ENCODE measurements around the gene CIZ1. TPM values are rescaled to one million over a fixed set of nuclear protein-coding genes. Genes with fewer than 3 reads are reported as not detected.

Gene CIZ1
- polyA plus RNA-seq, 1 of the 3 experiments (the other 2 are of a cell fraction) = 37.0 TPM

GRCh38 chr9:128166169-128166568 is 25.2 kb downstream of the CIZ1 start:
- 97% methylated on average over 15 of the region's 18 CpGs for WGBS (ENCODE audit: low lambda C conversion rate)
- TF ChIP-seq, protein P1, sequence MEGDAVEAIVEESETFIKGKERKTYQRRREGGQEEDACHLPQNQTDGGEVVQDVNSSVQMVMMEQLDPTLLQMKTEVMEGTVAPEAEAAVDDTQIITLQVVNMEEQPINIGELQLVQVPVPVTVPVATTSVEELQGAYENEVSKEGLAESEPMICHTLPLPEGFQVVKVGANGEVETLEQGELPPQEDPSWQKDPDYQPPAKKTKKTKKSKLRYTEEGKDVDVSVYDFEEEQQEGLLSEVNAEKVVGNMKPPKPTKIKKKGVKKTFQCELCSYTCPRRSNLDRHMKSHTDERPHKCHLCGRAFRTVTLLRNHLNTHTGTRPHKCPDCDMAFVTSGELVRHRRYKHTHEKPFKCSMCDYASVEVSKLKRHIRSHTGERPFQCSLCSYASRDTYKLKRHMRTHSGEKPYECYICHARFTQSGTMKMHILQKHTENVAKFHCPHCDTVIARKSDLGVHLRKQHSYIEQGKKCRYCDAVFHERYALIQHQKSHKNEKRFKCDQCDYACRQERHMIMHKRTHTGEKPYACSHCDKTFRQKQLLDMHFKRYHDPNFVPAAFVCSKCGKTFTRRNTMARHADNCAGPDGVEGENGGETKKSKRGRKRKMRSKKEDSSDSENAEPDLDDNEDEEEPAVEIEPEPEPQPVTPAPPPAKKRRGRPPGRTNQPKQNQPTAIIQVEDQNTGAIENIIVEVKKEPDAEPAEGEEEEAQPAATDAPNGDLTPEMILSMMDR (IDR thresholded peaks at IDR 0.05) = no peak
- TF ChIP-seq, protein P2, sequence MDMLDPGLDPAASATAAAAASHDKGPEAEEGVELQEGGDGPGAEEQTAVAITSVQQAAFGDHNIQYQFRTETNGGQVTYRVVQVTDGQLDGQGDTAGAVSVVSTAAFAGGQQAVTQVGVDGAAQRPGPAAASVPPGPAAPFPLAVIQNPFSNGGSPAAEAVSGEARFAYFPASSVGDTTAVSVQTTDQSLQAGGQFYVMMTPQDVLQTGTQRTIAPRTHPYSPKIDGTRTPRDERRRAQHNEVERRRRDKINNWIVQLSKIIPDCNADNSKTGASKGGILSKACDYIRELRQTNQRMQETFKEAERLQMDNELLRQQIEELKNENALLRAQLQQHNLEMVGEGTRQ (IDR thresholded peaks at IDR 0.05; ENCODE audit: borderline replicate concordance, low read depth, low read length) = no peak
- TF ChIP-seq EZH2phosphoT487 (IDR thresholded peaks at IDR 0.05; ENCODE audit: borderline replicate concordance, low read depth) = no peak
- no peak for TF ChIP-seq MEF2A (IDR thresholded peaks at IDR 0.05; ENCODE audit: borderline replicate concordance, low read depth)
- no peak for TF ChIP-seq TEAD4 (IDR thresholded peaks at IDR 0.05; ENCODE audit: borderline replicate concordance, insufficient read depth)
- no peak for TF ChIP-seq RAD21 (IDR thresholded peaks at IDR 0.05; ENCODE audit: low read length)
- no peak for TF ChIP-seq IRF3 (IDR thresholded peaks at IDR 0.05; ENCODE audit: low read depth, low read length)
- TF ChIP-seq TCF12 (IDR thresholded peaks at IDR 0.05) = no peak
- TF ChIP-seq, protein P3, sequence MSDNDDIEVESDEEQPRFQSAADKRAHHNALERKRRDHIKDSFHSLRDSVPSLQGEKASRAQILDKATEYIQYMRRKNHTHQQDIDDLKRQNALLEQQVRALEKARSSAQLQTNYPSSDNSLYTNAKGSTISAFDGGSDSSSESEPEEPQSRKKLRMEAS (IDR thresholded peaks at IDR 0.05; ENCODE audit: low read depth) = no peak
- TF ChIP-seq SIN3A (IDR thresholded peaks at IDR 0.05; ENCODE audit: borderline replicate concordance, low read depth, low read length) = no peak
- TF ChIP-seq GABPA (IDR thresholded peaks at IDR 0.05; ENCODE audit: low read depth) = no peak
- TF ChIP-seq RXRA (IDR thresholded peaks at IDR 0.05; ENCODE audit: borderline replicate concordance, low read depth) = no peak
- no peak for DNase-seq
- no peaks in the 10 kb centered on the region for H4K20me1 ChIP-seq (ENCODE audit: insufficient read depth)
- CTCF ChIA-PET = no interaction called here
- no peak overlapping the region for H3K27ac ChIP-seq (ENCODE audit: low read depth in 2 of 2, low read length in 1 of 2)
- H3K9me3 ChIP-seq = no peaks in the 10 kb centered on the region
- peaks cover 2% of the 10 kb centered on the region for H3K79me2 ChIP-seq (ENCODE audit: insufficient read depth)
- POLR2A ChIA-PET = no interaction called here
- no peaks in the 10 kb centered on the region for H3K9me2 ChIP-seq
- H3K27me3 ChIP-seq (ENCODE audit: insufficient read depth) = no peaks in the 10 kb centered on the region
- no peak overlapping the region for H2AFZ ChIP-seq (ENCODE audit: low read depth)
- no peak overlapping the region for H3K9ac ChIP-seq
- peaks cover 0 to 2% of the 10 kb centered on the region in 2 experiments; a peak in 2 of 4 replicates for H3K4me1 ChIP-seq (ENCODE audit: control insufficient read depth in 1 of 2, insufficient read depth in 2 of 2, low read depth in 1 of 2, low read length in 1 of 2)
- H3F3A ChIP-seq (replicated peaks; ENCODE audit: insufficient read depth) = peaks cover 6% of the 10 kb centered on the region
- peaks cover 6 to 61% of the 10 kb centered on the region in 2 experiments for H3K36me3 ChIP-seq (replicated peaks in 1 of 2; ENCODE audit: control insufficient read depth in 1 of 2, insufficient read depth in 2 of 2, low read length in 1 of 2)
- no peak overlapping the region for H3K4me2 ChIP-seq
- H3K4me3 ChIP-seq (ENCODE audit: low read depth in 2 of 2, low read length in 1 of 2) = no peak overlapping the region

DNA sequence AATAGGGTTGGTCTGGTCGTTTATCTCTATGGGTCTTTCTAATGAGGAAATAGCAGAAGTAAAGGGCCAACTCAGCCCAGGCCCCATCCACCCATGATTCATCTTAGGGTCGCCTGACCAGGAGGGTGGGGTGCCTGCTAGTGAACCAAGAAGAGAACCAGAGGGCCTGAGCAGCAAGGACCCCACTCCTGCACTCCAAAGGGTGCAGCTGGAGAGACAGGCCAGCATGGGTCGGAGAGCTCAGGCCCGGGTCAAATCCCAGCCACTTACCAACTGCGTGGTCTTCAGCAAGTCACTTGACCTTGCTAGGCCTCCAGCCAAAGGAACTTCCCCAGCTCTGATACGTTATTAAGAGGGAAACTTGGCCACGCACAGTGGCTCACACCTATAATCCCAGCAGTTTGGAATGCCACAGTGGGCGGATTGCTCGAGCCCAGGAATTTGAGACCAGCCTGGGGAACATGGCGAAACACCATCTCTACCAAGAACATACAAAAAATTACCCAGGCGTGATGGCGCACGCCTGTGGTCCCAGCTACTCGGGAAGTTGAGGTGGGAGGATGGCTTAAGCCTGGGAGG is 27.0 kb downstream of the CIZ1 start:
- Histone ChIP-seq H3K36me3 (replicated peaks in 1 of 2; ENCODE audit: control insufficient read depth in 1 of 2, insufficient read depth in 2 of 2, low read length in 1 of 2) (peaks cover 6 to 51% of the 10 kb centered on the region in 2 experiments), H3K9me3 (no peaks in the 10 kb centered on the region), H3K9me2 (no peaks in the 10 kb centered on the region), H3K4me3 (ENCODE audit: low read depth in 2 of 2, low read length in 1 of 2) (no peak overlapping the region), H3K27me3 (ENCODE audit: insufficient read depth) (no peaks in the 10 kb centered on the region), H2AFZ (ENCODE audit: low read depth) (no peak overlapping the region), H3F3A (replicated peaks; ENCODE audit: insufficient read depth) (peaks cover 6% of the 10 kb centered on the region), H3K4me1 (ENCODE audit: control insufficient read depth in 1 of 2, insufficient read depth in 2 of 2, low read depth in 1 of 2, low read length in 1 of 2) (peaks cover 0 to 10% of the 10 kb centered on the region in 2 experiments; a peak in 2 of 4 replicates), H3K27ac (ENCODE audit: low read depth in 2 of 2, low read length in 1 of 2) (no peak overlapping the region), H3K79me2 (ENCODE audit: insufficient read depth) (peaks cover 11% of the 10 kb centered on the region), H3K9ac (no peak overlapping the region), H4K20me1 (ENCODE audit: insufficient read depth) (no peaks in the 10 kb centered on the region), H3K4me2 (no peak overlapping the region)
- DNase-seq = no peak
- POLR2A ChIA-PET = no interaction called here
- WGBS (ENCODE audit: low lambda C conversion rate) = 89% methylated on average over 10 of the region's 14 CpGs
- CTCF ChIA-PET = interaction anchor here (1.5 kb wide), 1 partner anchor 47 kb away, joined by 5 read pairs; no protein-coding TSS in a partner anchor
- TF ChIP-seq SIN3A (IDR thresholded peaks at IDR 0.05; ENCODE audit: borderline replicate concordance, low read depth, low read length) = no peak
- TF ChIP-seq POLR2AphosphoS5 (IDR thresholded peaks at IDR 0.05; ENCODE audit: low read depth, low read length) = no peak
- no peak for TF ChIP-seq EP300 (IDR thresholded peaks at IDR 0.05; ENCODE audit: borderline replicate concordance in 1 of 2, low read depth in 1 of 2, low read length in 1 of 2)
- no peak for TF ChIP-seq TEAD4 (IDR thresholded peaks at IDR 0.05; ENCODE audit: borderline replicate concordance, insufficient read depth)
- TF ChIP-seq NFIC (IDR thresholded peaks at IDR 0.05; ENCODE audit: borderline replicate concordance) = no peak
- TF ChIP-seq CHD2 (IDR thresholded peaks at IDR 0.05; ENCODE audit: low read length, partially characterized antibody) = no peak
- TF ChIP-seq, protein P3 (IDR thresholded peaks at IDR 0.05; ENCODE audit: low read depth) = no peak
- TF ChIP-seq RAD21 (IDR thresholded peaks at IDR 0.05; ENCODE audit: low read length) = no peak
- no peak for TF ChIP-seq YY1 (IDR thresholded peaks at IDR 0.05; ENCODE audit: low read depth)
- no peak for TF ChIP-seq GATA2 (CRISPR knock-in tag; IDR thresholded peaks at IDR 0.05)
- TF ChIP-seq NRF1 (IDR thresholded peaks at IDR 0.05; ENCODE audit: low read depth, low read length) = no peak
- no peak for TF ChIP-seq PBX3 (IDR thresholded peaks at IDR 0.05)
- no peak for TF ChIP-seq SMC3 (IDR thresholded peaks at IDR 0.05; ENCODE audit: low read depth, low read length)
- TF ChIP-seq RCOR1 (IDR thresholded peaks at IDR 0.05; ENCODE audit: low read length) = no peak

Data from SK-N-SH (cell line).